ENCODE measurements around the gene C1RL. TPM values are rescaled to one million over a fixed set of nuclear protein-coding genes. Genes with fewer than 3 reads are reported as not detected.

The C1RL gene
- total RNA-seq, 1 donor from 2014 or later = 28.7 TPM

- Mint-ChIP-seq H3K36me3 (ENCODE audit: low read depth) (no peaks in the 10 kb centered on the region), H3K4me1 (ENCODE audit: low read depth) (peaks cover 2% of the 10 kb centered on the region), H3K4me3 (ENCODE audit: low read depth) (no peak overlapping the region), H3K27me3 (ENCODE audit: low read depth) (peaks cover 29% of the 10 kb centered on the region), H3K27ac (no peak overlapping the region), H3K9me3 (no peaks in the 10 kb centered on the region)
- no peak for DNase-seq (ENCODE audit: low spot score)
- intact Hi-C loops (cut with micrococcal nuclease) = no loop called here
Measured at GRCh38 chr12:7073946-7074345, 35.1 kb downstream of the C1RL start.

- Mint-ChIP-seq H3K36me3 (ENCODE audit: low read depth) (no peaks in the 10 kb centered on the region), H3K27ac (no peak overlapping the region), H3K9me3 (no peaks in the 10 kb centered on the region), H3K4me1 (ENCODE audit: low read depth) (peaks cover 2% of the 10 kb centered on the region), H3K4me3 (ENCODE audit: low read depth) (no peak overlapping the region), H3K27me3 (ENCODE audit: low read depth) (peaks cover 26% of the 10 kb centered on the region)
- no peak for DNase-seq (ENCODE audit: low spot score)
- intact Hi-C loops (cut with micrococcal nuclease) = no loop called here
Measured at GRCh38 chr12:7072554-7072953, 36.5 kb downstream of the C1RL start.

- H3K36me3 Mint-ChIP-seq (ENCODE audit: low read depth) = no peaks in the 10 kb centered on the region
- no peak for DNase-seq (ENCODE audit: low spot score)
- H3K4me1 Mint-ChIP-seq (ENCODE audit: low read depth) = peaks cover 2% of the 10 kb centered on the region
- no peak overlapping the region for H3K27ac Mint-ChIP-seq
- peaks cover 26% of the 10 kb centered on the region for H3K27me3 Mint-ChIP-seq (ENCODE audit: low read depth)
- no peak overlapping the region for H3K4me3 Mint-ChIP-seq (ENCODE audit: low read depth)
- intact Hi-C loops (cut with micrococcal nuclease) = no loop called here
- H3K9me3 Mint-ChIP-seq = no peaks in the 10 kb centered on the region
Measured at GRCh38 chr12:7072035-7072434, 37.0 kb downstream of the C1RL start.

DNA sequence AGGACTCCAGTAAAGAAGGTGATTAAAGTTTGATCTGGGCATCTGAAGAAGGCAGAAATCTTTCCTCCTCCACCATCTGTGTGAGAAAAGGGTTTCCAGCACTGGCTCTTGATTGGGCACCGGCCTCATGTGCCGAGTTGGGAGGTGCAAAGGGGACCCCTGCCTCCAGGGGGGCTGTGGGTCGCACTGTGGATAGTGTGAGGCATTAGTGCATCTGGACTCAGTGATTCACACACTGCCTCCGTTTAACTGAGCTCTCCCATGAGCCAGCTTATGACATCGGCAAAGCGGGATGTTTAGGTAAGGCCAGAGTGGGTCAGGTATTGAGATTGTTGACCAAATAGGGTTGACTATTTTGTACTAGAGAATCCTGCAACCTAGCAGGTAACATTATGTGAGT, 39.6 kb downstream of the C1RL start:
- H3K36me3 Mint-ChIP-seq (ENCODE audit: low read depth) = no peaks in the 10 kb centered on the region
- H3K9me3 Mint-ChIP-seq = no peaks in the 10 kb centered on the region
- H3K4me1 Mint-ChIP-seq (ENCODE audit: low read depth) = no peaks in the 10 kb centered on the region
- no peak for DNase-seq (ENCODE audit: low spot score)
- peaks cover 20% of the 10 kb centered on the region for H3K27me3 Mint-ChIP-seq (ENCODE audit: low read depth)
- intact Hi-C loops (cut with micrococcal nuclease) = no loop called here
- no peak overlapping the region for H3K27ac Mint-ChIP-seq
- H3K4me3 Mint-ChIP-seq (ENCODE audit: low read depth) = no peak overlapping the region

DNA sequence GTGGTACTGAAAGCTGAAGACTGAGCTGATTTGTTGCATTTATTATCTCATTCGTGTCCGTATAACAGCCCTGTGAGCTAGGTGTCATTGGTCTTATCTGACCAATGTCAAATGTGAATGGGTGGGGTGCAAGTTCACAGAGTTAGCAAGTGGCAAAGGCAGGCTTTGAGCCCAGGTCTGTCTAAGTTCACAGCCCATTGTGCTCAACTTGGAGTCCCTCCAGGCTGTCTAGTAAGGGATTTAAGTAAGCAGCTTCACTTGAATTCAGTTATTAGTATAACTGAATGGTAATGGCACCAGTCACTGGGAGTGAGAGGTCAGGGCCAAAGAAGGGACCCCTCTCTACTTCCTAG, 40.0 kb downstream of the C1RL start:
- no peaks in the 10 kb centered on the region for H3K36me3 Mint-ChIP-seq (ENCODE audit: low read depth)
- no peaks in the 10 kb centered on the region for H3K4me1 Mint-ChIP-seq (ENCODE audit: low read depth)
- no peak overlapping the region for H3K27ac Mint-ChIP-seq
- no peak overlapping the region for H3K4me3 Mint-ChIP-seq (ENCODE audit: low read depth)
- DNase-seq (ENCODE audit: low spot score) = no peak
- H3K27me3 Mint-ChIP-seq (ENCODE audit: low read depth) = peaks cover 18% of the 10 kb centered on the region
- intact Hi-C loops (cut with micrococcal nuclease) = no loop called here
- H3K9me3 Mint-ChIP-seq = no peaks in the 10 kb centered on the region

- intact Hi-C loops (cut with micrococcal nuclease) = no loop called here
Measured at GRCh38 chr12:7068240-7068993, 40.6 kb downstream of the C1RL start.

DNA sequence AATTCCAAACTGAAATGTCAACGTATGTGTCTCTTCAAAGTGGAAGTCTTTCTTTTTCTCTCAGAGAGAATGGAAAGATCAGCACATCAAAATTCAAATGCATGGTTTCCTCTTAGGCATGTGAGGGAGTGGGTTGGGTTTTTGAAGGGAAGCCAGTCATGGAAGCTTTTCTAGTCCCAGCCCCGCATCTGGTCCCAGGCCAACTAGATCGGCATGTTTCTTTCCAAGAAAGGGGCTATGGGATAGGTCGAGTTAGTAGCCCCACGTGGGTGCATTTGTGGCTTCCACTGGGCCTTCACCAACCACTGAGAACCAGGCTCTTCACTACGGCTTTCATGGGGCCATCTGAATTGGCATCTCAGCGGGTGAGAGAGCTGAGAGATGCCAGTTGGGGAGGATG, 41.9 kb downstream of the C1RL start:
- Mint-ChIP-seq H3K27ac (no peak overlapping the region), H3K4me3 (ENCODE audit: low read depth) (no peak overlapping the region), H3K9me3 (no peaks in the 10 kb centered on the region), H3K4me1 (ENCODE audit: low read depth) (no peaks in the 10 kb centered on the region), H3K36me3 (ENCODE audit: low read depth) (no peaks in the 10 kb centered on the region), H3K27me3 (ENCODE audit: low read depth) (peaks cover 9% of the 10 kb centered on the region)
- no peak for DNase-seq (ENCODE audit: low spot score)
- intact Hi-C loops (cut with micrococcal nuclease) = no loop called here

More at GRCh38 chr12:7068240-7068993, 40.6 kb downstream of the C1RL start:
- H3K27me3 Mint-ChIP-seq (ENCODE audit: low read depth) = peaks cover 14% of the 10 kb centered on the region
- no peak for DNase-seq (ENCODE audit: low spot score)
- H3K4me3 Mint-ChIP-seq (ENCODE audit: low read depth) = no peak overlapping the region
- H3K4me1 Mint-ChIP-seq (ENCODE audit: low read depth) = no peaks in the 10 kb centered on the region
- H3K36me3 Mint-ChIP-seq (ENCODE audit: low read depth) = no peaks in the 10 kb centered on the region
- H3K9me3 Mint-ChIP-seq = no peaks in the 10 kb centered on the region
- H3K27ac Mint-ChIP-seq = no peak overlapping the region

GRCh38 chr12:7066596-7066995, 42.4 kb downstream of the C1RL start:
- peaks cover 4% of the 10 kb centered on the region for H3K27me3 Mint-ChIP-seq (ENCODE audit: low read depth)
- H3K4me3 Mint-ChIP-seq (ENCODE audit: low read depth) = no peak overlapping the region
- intact Hi-C loops (cut with micrococcal nuclease) = no loop called here
- no peak overlapping the region for H3K27ac Mint-ChIP-seq
- no peaks in the 10 kb centered on the region for H3K9me3 Mint-ChIP-seq
- no peaks in the 10 kb centered on the region for H3K36me3 Mint-ChIP-seq (ENCODE audit: low read depth)
- H3K4me1 Mint-ChIP-seq (ENCODE audit: low read depth) = no peaks in the 10 kb centered on the region
- DNase-seq (ENCODE audit: low spot score) = no peak

- DNase-seq (ENCODE audit: low spot score) = no peak
- Mint-ChIP-seq H3K27ac (no peak overlapping the region), H3K9me3 (no peaks in the 10 kb centered on the region), H3K4me1 (ENCODE audit: low read depth) (no peaks in the 10 kb centered on the region), H3K4me3 (ENCODE audit: low read depth) (no peak overlapping the region), H3K36me3 (ENCODE audit: low read depth) (no peaks in the 10 kb centered on the region), H3K27me3 (ENCODE audit: low read depth) (peaks cover 4% of the 10 kb centered on the region)
- intact Hi-C loops (cut with micrococcal nuclease) = no loop called here
Measured at GRCh38 chr12:7065073-7065623, 43.9 kb downstream of the C1RL start.

- no peak overlapping the region for H3K4me3 Mint-ChIP-seq (ENCODE audit: low read depth)
- H3K4me1 Mint-ChIP-seq (ENCODE audit: low read depth) = no peaks in the 10 kb centered on the region
- H3K9me3 Mint-ChIP-seq = no peaks in the 10 kb centered on the region
- H3K27me3 Mint-ChIP-seq (ENCODE audit: low read depth) = peaks cover 7% of the 10 kb centered on the region
- H3K27ac Mint-ChIP-seq = no peak overlapping the region
- no peaks in the 10 kb centered on the region for H3K36me3 Mint-ChIP-seq (ENCODE audit: low read depth)
- no peak for DNase-seq (ENCODE audit: low spot score)
- intact Hi-C loops (cut with micrococcal nuclease) = no loop called here
Measured at GRCh38 chr12:7064516-7064915, 44.5 kb downstream of the C1RL start.

DNA sequence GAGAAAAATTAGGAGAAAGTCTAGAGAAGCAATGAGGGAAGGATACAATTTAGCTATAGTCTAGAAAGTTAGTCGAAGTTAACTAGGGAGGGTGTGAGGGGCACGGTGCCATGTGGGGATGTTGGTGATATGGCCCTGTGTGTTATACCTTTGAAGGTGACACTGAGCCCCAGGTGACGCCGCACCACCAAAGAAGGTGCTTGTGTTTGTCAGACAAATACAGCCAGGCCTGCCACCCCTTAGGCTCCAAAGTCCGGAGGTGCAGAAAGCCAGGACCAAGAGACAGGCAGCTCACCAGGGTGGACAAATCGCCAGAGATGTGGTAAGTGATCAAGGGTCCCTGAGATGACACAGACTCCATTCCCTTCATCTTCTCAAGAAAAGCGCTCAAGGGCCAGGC, 47.4 kb downstream of the C1RL start:
- Mint-ChIP-seq H3K27me3 (ENCODE audit: low read depth) (peaks cover 9% of the 10 kb centered on the region), H3K27ac (no peak overlapping the region)

GRCh38 chr12:7061138-7061537, 47.9 kb downstream of the C1RL start:
- Mint-ChIP-seq H3K4me1 (ENCODE audit: low read depth) (no peaks in the 10 kb centered on the region), H3K36me3 (ENCODE audit: low read depth) (no peaks in the 10 kb centered on the region), H3K27ac (no peak overlapping the region), H3K9me3 (no peaks in the 10 kb centered on the region), H3K4me3 (ENCODE audit: low read depth) (no peak overlapping the region), H3K27me3 (ENCODE audit: low read depth) (peaks cover 7% of the 10 kb centered on the region)
- intact Hi-C loops (cut with micrococcal nuclease) = no loop called here
- DNase-seq (ENCODE audit: low spot score) = no peak

More for the DNA sequence above, 47.4 kb downstream of the C1RL start:
- intact Hi-C loops (cut with micrococcal nuclease) = no loop called here
- no peak overlapping the region for H3K4me3 Mint-ChIP-seq (ENCODE audit: low read depth)
- H3K4me1 Mint-ChIP-seq (ENCODE audit: low read depth) = no peaks in the 10 kb centered on the region
- DNase-seq (ENCODE audit: low spot score) = no peak
- no peaks in the 10 kb centered on the region for H3K36me3 Mint-ChIP-seq (ENCODE audit: low read depth)
- H3K9me3 Mint-ChIP-seq = no peaks in the 10 kb centered on the region

GRCh38 chr12:7060353-7060954, 48.6 kb downstream of the C1RL start, which contains the start of gene C1S:
TSS of gene C1S (plus strand) at chr12:7060718. CDS start at chr12:7061913, 1,195 bp downstream.
- no peak within 1 kb of the TSS for H3K27ac Mint-ChIP-seq
- H3K36me3 Mint-ChIP-seq (ENCODE audit: low read depth) = no peaks in the 10 kb centered on the region
- intact Hi-C loops (cut with micrococcal nuclease) = no loop called here
- no peak for DNase-seq (ENCODE audit: low spot score)
- H3K27me3 Mint-ChIP-seq (ENCODE audit: low read depth) = peaks cover 8% of the 10 kb centered on the region
- H3K9me3 Mint-ChIP-seq = no peaks in the 10 kb centered on the region
- no peak within 1 kb of the TSS for H3K4me3 Mint-ChIP-seq (ENCODE audit: low read depth)
- H3K4me1 Mint-ChIP-seq (ENCODE audit: low read depth) = no peaks in the 10 kb centered on the region
